IMR-90 (cell line): ENCODE measurements around the gene SLC25A28. TPM values are rescaled to one million over a fixed set of nuclear protein-coding genes. Genes with fewer than 3 reads are reported as not detected.

Experiments
- ATAC-seq: fragments of 200-7000 bp; cut with Tn5 transposase; 2 replicates; pipeline ENCODE4 v1.9.1; 2020; ENCODE audit warnings: low read depth, mild to moderate bottlenecking, moderate library complexity
- BruUV-seq: library from RNA; stranded (reverse); fragments of 400-500 nt; replicated peaks from 2 replicates; lab custom pipeline; 2021; lab: Mats Ljungman, UMichigan
- CTCF ChIA-PET: fragments of 300-600 bp; formaldehyde crosslinking; extraction: SDS; loops from one replicate; lab custom pipeline; 2021; ENCODE audit warnings: antibody characterized with exemption; lab: Yijun Ruan, JAX
- POLR2A ChIA-PET: fragments of 300-600 bp; sonication (Branson Sonifier 250); formaldehyde crosslinking; loops from one replicate; lab custom pipeline; 2022; ENCODE audit warnings: antibody characterized with exemption; ENCODE audit not compliant: unreplicated experiment; lab: Charles Lee
- DNase-seq: peaks from one replicate; pipeline ENCODE4 v3.0.0; 2013
- H2AFZ ChIP-seq: replicated peaks from 2 replicates; pipeline ENCODE3; 2013; ENCODE audit warnings: low read length, mild to moderate bottlenecking; ENCODE audit not compliant: poor library complexity
- H2AK5ac ChIP-seq: 2 replicates; pipeline ENCODE4 v1.6.1; 2013; ENCODE audit warnings: low read depth, low read length, inconsistent platforms
- H2AK9ac ChIP-seq: replicated peaks from 2 replicates; pipeline ENCODE3; 2013; ENCODE audit warnings: mild to moderate bottlenecking, low read depth, low read length, moderate library complexity; ENCODE audit not compliant: poor library complexity
- H2BK120ac ChIP-seq: 2 replicates; pipeline ENCODE4 v1.6.1; 2013; ENCODE audit warnings: low read depth, low read length, inconsistent platforms
- H2BK15ac ChIP-seq: 3 replicates; pipeline ENCODE4 v1.6.1; 2013; ENCODE audit warnings: low read depth, low read length, inconsistent platforms
- H2BK20ac ChIP-seq: 2 replicates; pipeline ENCODE4 v1.6.1; 2013; ENCODE audit warnings: low read depth, mild to moderate bottlenecking, inconsistent platforms, low read length, moderate library complexity
- H2BK5ac ChIP-seq: 2 replicates; pipeline ENCODE4 v1.6.1; 2013; ENCODE audit warnings: mild to moderate bottlenecking, low read depth, low read length, inconsistent platforms; ENCODE audit not compliant: poor library complexity, severe bottlenecking
- H3K14ac ChIP-seq: replicated peaks from 2 replicates; pipeline ENCODE4 v1.6.1; 2013; ENCODE audit warnings: low read depth, low read length, inconsistent platforms
- H3K18ac ChIP-seq: 2 replicates; pipeline ENCODE4 v1.6.1; 2013; ENCODE audit warnings: low read depth, low read length, control low read depth
- H3K23ac ChIP-seq: 2 replicates; pipeline ENCODE4 v1.6.1; 2013; ENCODE audit warnings: low read depth, low read length, inconsistent platforms
- H3K27ac ChIP-seq: 2 replicates; pipeline ENCODE4 v1.5.1; 2013; ENCODE audit warnings: mild to moderate bottlenecking, control low read depth, low read length; ENCODE audit not compliant: insufficient read depth
- H3K27me3 ChIP-seq: 2 replicates; pipeline ENCODE4 v1.6.1; 2013; ENCODE audit warnings: low read length; ENCODE audit not compliant: control insufficient read depth, insufficient read depth
- H3K36me3 ChIP-seq: 2 replicates; pipeline ENCODE4 v1.6.1; 2013; ENCODE audit warnings: low read length, mixed read lengths; ENCODE audit not compliant: control insufficient read depth, insufficient read depth
- H3K4ac ChIP-seq: 2 replicates; pipeline ENCODE4 v1.6.1; 2013; ENCODE audit warnings: low read depth, low read length, inconsistent platforms
- H3K4me1 ChIP-seq: 2 replicates; pipeline ENCODE4 v1.6.1; 2013; ENCODE audit warnings: low read length, mixed read lengths; ENCODE audit not compliant: control insufficient read depth, insufficient read depth
- H3K4me2 ChIP-seq: 2 replicates; pipeline ENCODE4 v1.6.1; 2013; ENCODE audit warnings: low read depth, mild to moderate bottlenecking, control low read depth, low read length, moderate library complexity
- H3K4me3 ChIP-seq: 2 replicates; pipeline ENCODE4 v1.5.1; 2013; ENCODE audit warnings: low read depth, mild to moderate bottlenecking, control low read depth, low read length, moderate library complexity; ENCODE audit not compliant: insufficient read depth
- H3K56ac ChIP-seq: 2 replicates; pipeline ENCODE4 v1.6.1; 2013; ENCODE audit warnings: low read length, inconsistent platforms; ENCODE audit not compliant: insufficient read depth; ENCODE audit errors: extremely low read depth
- H3K79me1 ChIP-seq, 2 experiments: 2 replicates each; pipeline ENCODE4 v1.6.1; 2013; ENCODE audit warnings: low read length in 2 of 2, inconsistent platforms in 1 of 2, low read depth in 1 of 2
- H3K9ac ChIP-seq: 2 replicates; pipeline ENCODE4 v1.6.1; 2013; ENCODE audit warnings: low read depth, low read length, control low read depth
- H3K9me1 ChIP-seq: 2 replicates; pipeline ENCODE4 v1.6.1; 2013; ENCODE audit warnings: low read length, inconsistent platforms; ENCODE audit not compliant: insufficient read depth
- H3K9me3 ChIP-seq: 2 replicates; pipeline ENCODE4 v1.6.1; 2013; ENCODE audit warnings: low read length; ENCODE audit not compliant: control insufficient read depth, insufficient read depth
- H4K20me1 ChIP-seq: 2 replicates; pipeline ENCODE4 v1.6.1; 2013; ENCODE audit warnings: low read length, inconsistent platforms; ENCODE audit not compliant: insufficient read depth
- H4K5ac ChIP-seq: 2 replicates; pipeline ENCODE4 v1.6.1; 2013; ENCODE audit warnings: mild to moderate bottlenecking, low read depth, low read length, control low read depth
- H4K8ac ChIP-seq, 2 experiments: 2 replicates each; pipeline ENCODE4 v1.6.1; 2013; ENCODE audit warnings: low read depth in 2 of 2, low read length in 2 of 2, control low read depth in 1 of 2, inconsistent platforms in 1 of 2
- H4K91ac ChIP-seq: 2 replicates; pipeline ENCODE4 v1.6.1; 2013; ENCODE audit warnings: low read depth, low read length, inconsistent platforms; ENCODE audit not compliant: insufficient read depth
- BHLHE40 ChIP-seq: fragments of 150-350 bp; IDR thresholded peaks from 2 replicates; pipeline ENCODE4 v1.6.1; 2016; ENCODE audit warnings: mild to moderate bottlenecking, low read depth, low read length
- CEBPB ChIP-seq: IDR thresholded peaks from 2 replicates; pipeline ENCODE4 v1.6.1; 2012; ENCODE audit warnings: low read depth, low read length, improper control_type of control experiment
- CHD1 ChIP-seq: IDR thresholded peaks from 2 replicates; pipeline ENCODE4 v1.6.1; 2012; ENCODE audit warnings: low read depth, low read length, improper control_type of control experiment
- CTCF ChIP-seq: conservative IDR thresholded peaks from 2 replicates; pipeline ENCODE4 v1.5.1; 2012; ENCODE audit warnings: mild to moderate bottlenecking, low read depth, low read length, improper control_type of control experiment
- FOS ChIP-seq: fragments of 150-350 bp; IDR thresholded peaks from 2 replicates; pipeline ENCODE4 v1.6.1; 2016; ENCODE audit warnings: low read depth, low read length
- MAFK ChIP-seq: IDR thresholded peaks from 2 replicates; pipeline ENCODE4 v1.6.1; 2012; ENCODE audit warnings: low read depth, low read length, improper control_type of control experiment
- MAZ ChIP-seq: IDR thresholded peaks from 2 replicates; pipeline ENCODE4 v1.6.1; 2012; ENCODE audit warnings: low read depth, mild to moderate bottlenecking, low read length, improper control_type of control experiment, moderate library complexity, borderline replicate concordance
- MXI1 ChIP-seq: IDR thresholded peaks from 2 replicates; pipeline ENCODE4 v1.6.1; 2012; ENCODE audit warnings: low read depth, mild to moderate bottlenecking, low read length, moderate library complexity, borderline replicate concordance
- NFE2L2 ChIP-seq: fragments of 150-350 bp; IDR thresholded peaks from 2 replicates; pipeline ENCODE4 v1.6.1; 2016; ENCODE audit warnings: low read depth, mild to moderate bottlenecking, low read length
- RAD21 ChIP-seq: IDR thresholded peaks from 2 replicates; pipeline ENCODE4 v1.6.1; 2012; ENCODE audit warnings: low read length, improper control_type of control experiment
- RCOR1 ChIP-seq: IDR thresholded peaks from 2 replicates; pipeline ENCODE4 v1.6.1; 2012; ENCODE audit warnings: mild to moderate bottlenecking, low read length, improper control_type of control experiment; ENCODE audit not compliant: insufficient replicate concordance
- RFX5 ChIP-seq: IDR thresholded peaks from 2 replicates; pipeline ENCODE4 v1.8.0; 2012; ENCODE audit warnings: low read depth, mild to moderate bottlenecking, low read length, moderate library complexity
- SMC3 ChIP-seq: fragments of 150-350 bp; IDR thresholded peaks from 2 replicates; pipeline ENCODE4 v1.6.1; 2016; ENCODE audit warnings: low read depth, mild to moderate bottlenecking, antibody characterized with exemption, low read length, moderate library complexity
- WGBS, 2 experiments: methylation state at CpG; one replicate each; pipeline versions ENCODE4 v1.1.5 to v1.1.7; 2013; ENCODE audit warnings: missing lambda C conversion rate in 2 of 2; ENCODE audit not compliant: insufficient read length in 1 of 2; ENCODE audit errors: extremely low coverage in 2 of 2; 5-methylcytosine and 5-hydroxymethylcytosine counted together
- dilution Hi-C: fragments of 300-500 bp; cut with HindIII; formaldehyde crosslinking; loops from one replicate; pipeline ENCODE4 v1.14.3; 2018; ENCODE audit warnings: low sequenced_read_pairs; ENCODE audit not compliant: unreplicated experiment
- in situ Hi-C: fragments of 300-500 bp; cut with MboI; formaldehyde crosslinking; loops from 3 replicates; pipeline ENCODE4 v1.14.3; 2019; ENCODE audit warnings: low sequenced_read_pairs, inconsistent platforms, mixed read lengths
- intact Hi-C: fragments of 100-400 bp; cut with micrococcal nuclease; formaldehyde crosslinking; loops from 2 replicates; pipeline ENCODE4 v1.10.0; 2022
- polyA plus RNA-seq, 3 experiments: library from polyadenylated mRNA; depleted of rRNA; stranded (reverse); fragments of >200 nt; gene quantifications; 2 replicates each; pipeline ENCODE4 v1.2.3, GENCODE V29; 2012; ENCODE audit warnings: low replicate concordance in 1 of 3
- total RNA-seq: library from RNA; depleted of rRNA; stranded (reverse); fragments of >200 nt; gene quantifications from 2 replicates; pipeline ENCODE4 v1.2.3, GENCODE V29; 2012
- TF ChIP-seq, protein P1 (sequence below): fragments of 150-350 bp; IDR thresholded peaks from 2 replicates; pipeline ENCODE4 v1.6.1; 2017; ENCODE audit warnings: mild to moderate bottlenecking, antibody characterized with exemption, low read length, low read depth

SLC25A28 gene
- total and polyA plus RNA-seq, 2 of the 4 experiments (the other 2 are of a cell fraction): 13.1 to 29.8 TPM

GRCh38 chr10:99619090-99619800 lies 994 bp downstream of the SLC25A28 start:
- Histone ChIP-seq H3K27me3 (no peaks in the 10 kb centered on the region), H4K8ac (peak overlapping the region in 1 of 2 experiments; percentile 35; a peak in 1 of 4 replicates), H3K4me1 (no peaks in the 10 kb centered on the region), H3K79me1 (peaks cover 20 to 24% of the 10 kb centered on the region in 2 experiments), H2BK5ac (peak overlapping the region; percentile 3), H2AK5ac (peak overlapping the region; percentile 44; the same call in 1 of the 2 replicates), H3K4me3 (peak overlapping the region; percentile 74), H3K14ac (peak overlapping the region; percentile 61), H3K4me2 (peak overlapping the region; percentile 98), H3K36me3 (no peaks in the 10 kb centered on the region), H3K23ac (peak overlapping the region; percentile 91), H3K9me1 (peaks cover 5% of the 10 kb centered on the region; the same call in 1 of the 2 replicates), H3K4ac (peak overlapping the region; percentile 37; the same call in 1 of the 2 replicates), H4K5ac (peak overlapping the region; percentile 1; the same call in 1 of the 2 replicates), H2AK9ac (peak overlapping the region; percentile 95), H2AFZ (peak overlapping the region; percentile 78), H3K56ac (peak overlapping the region; percentile 79), H2BK20ac (no peak overlapping the region), H4K91ac (no peak overlapping the region; the same call in 1 of the 2 replicates), H3K9ac (peak overlapping the region; percentile 97), H3K9me3 (no peaks in the 10 kb centered on the region), H3K27ac (peak overlapping the region; percentile 31), H3K18ac (no peak overlapping the region), H2BK15ac (no peak overlapping the region), H2BK120ac (no peak overlapping the region), H4K20me1 (peaks cover 7% of the 10 kb centered on the region; the same call in 1 of the 2 replicates)
- dilution Hi-C loops (no loop called here), in situ Hi-C loops (no loop called here), intact Hi-C loops (no loop called here)
- ChIA-PET CTCF (interaction anchor here (1.5 kb wide), 1 partner anchor 183 kb away, joined by 5 read pairs; no protein-coding TSS in a partner anchor), POLR2A (no interaction called here)
- WGBS, 2 experiments: 100% methylated on average over 1 of the region's 9 CpGs; no CpG with 5 or more reads in 1 of the 2 experiments
- ATAC-seq (no peak), DNase-seq (peak; percentile 25)
- no TSS peak for BruUV-seq
- TF ChIP-seq CHD1 (no peak), MXI1 (no peak), MAFK (no peak), BHLHE40 (no peak), CTCF (no peak), FOS (no peak), NFE2L2 (no peak), RFX5 (no peak), RAD21 (no peak), RCOR1 (no peak), CEBPB (no peak), MAZ (no peak), SMC3 (no peak)
- TF ChIP-seq, protein P1, sequence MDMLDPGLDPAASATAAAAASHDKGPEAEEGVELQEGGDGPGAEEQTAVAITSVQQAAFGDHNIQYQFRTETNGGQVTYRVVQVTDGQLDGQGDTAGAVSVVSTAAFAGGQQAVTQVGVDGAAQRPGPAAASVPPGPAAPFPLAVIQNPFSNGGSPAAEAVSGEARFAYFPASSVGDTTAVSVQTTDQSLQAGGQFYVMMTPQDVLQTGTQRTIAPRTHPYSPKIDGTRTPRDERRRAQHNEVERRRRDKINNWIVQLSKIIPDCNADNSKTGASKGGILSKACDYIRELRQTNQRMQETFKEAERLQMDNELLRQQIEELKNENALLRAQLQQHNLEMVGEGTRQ: no peak
